ENCODE results near the gene GPR55.

GRCh38 chr2:230927711-230928341 lies 2.8 kb upstream of the GPR55 start:
- no peak for TF ChIP-seq CTCF (conservative IDR thresholded peaks at IDR 0.05; ENCODE audit: low read depth, low read length)
- TF ChIP-seq EZH2 (IDR thresholded peaks at IDR 0.05; ENCODE audit: borderline replicate concordance, low read depth, low read length, poor library complexity, severe bottlenecking): no peak

Measured in A673 (cell line).